GM19395 (cell line): ENCODE data around the gene LMOD3.
A peak's percentile ranks its signal among the peaks of the same experiment; 100 is the strongest.

Experiments
- ATAC-seq: cut with Tn5 transposase; IDR thresholded peaks from one replicate; pipeline ENCODE4 v1.9.1; 2021; ENCODE audit warnings: mild to moderate bottlenecking, moderate library complexity; ENCODE audit not compliant: unreplicated experiment

LMOD3 gene

GRCh38 chr3:69126216-69126615 is 3.8 kb upstream of the LMOD3 start:
- no peak for ATAC-seq

DNA sequence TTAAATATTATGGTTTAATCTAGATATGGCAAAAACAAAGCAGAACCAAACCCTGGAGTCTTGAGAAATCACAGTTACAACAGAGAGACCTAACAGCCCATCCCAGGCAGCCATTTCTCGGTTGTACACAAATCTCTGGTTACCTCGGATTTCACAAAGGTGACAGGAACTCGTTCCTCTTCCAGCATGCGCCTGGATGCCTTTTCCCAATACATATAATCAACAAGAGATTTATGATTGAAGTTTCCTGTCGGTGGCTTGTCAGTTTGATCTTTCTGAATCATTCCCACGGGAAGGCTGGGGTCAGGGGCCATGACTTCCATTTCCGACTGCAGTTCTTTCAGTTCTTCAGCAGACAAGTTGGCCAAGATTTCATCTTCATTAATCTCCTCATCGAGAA is 445 bp downstream of the LMOD3 start:
- ATAC-seq = no peak

DNA sequence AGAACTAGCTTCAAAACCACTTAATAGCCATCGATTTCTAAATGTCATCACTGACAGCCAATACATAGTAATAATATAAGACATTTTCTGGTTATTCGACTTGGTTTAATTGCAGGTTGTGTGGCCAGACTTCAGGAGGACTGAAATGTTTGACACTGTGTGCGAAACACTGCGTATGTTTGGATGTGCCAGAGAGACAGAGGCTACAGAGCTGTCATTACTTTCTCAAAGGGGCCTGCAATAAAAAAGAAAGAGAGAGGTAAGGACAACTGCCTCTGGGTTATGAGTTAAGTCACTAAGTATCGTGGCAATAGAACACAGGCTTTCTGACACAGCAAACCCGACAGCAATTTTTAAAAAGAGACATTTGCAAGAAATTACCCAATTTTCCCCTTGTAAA is 882 bp downstream of the LMOD3 start:
- no peak for ATAC-seq

DNA sequence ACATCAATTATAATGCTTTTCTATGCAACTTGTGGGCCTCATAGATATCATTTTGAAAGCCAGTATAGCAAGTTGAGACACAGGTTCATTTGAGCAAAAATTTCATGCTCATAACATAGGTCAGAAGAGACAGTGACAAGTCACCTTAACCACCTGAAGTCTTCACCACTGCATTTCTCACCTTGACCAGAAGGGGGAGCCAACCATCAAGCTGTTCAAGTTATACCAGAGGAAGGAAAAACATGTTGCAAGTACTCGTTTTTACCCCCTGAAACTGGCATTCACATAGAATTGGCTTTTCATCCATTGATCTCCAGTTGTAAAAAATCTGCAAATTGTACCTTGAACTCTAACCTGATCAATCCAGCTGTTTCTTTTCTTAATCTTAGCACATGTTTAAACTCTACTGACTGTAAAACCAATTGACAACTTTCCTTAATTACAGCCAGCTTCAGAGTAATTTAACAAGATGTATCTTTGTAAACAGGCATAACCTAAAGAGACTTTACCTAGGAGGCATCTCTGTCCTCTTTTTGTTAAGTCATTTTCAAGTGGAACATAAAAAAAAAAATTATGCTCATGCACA is 1.4 kb downstream of the LMOD3 start:
- peak; percentile 87 for ATAC-seq

DNA sequence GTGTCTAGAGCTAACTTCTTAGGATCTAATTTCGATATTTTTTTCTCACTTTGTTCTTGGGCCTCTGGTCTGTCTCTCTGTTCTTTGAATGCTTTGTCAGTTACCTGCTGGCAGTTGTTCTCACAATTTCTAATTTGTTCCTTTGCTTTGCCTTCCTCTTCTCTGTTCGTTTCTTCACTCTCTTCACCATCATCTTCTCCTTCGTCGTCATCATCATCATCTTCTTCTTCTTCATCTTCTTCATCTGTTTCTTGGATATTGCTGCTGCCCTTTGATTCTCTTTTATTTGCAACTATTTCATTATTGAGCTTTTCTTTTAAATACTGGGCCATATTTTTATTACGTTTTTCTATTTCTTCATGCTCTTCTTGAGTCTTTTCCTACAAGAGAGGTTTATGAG is 2.7 kb downstream of the LMOD3 start:
- no peak for ATAC-seq

- ATAC-seq = no peak
Observed at GRCh38 chr3:69119138-69119537, 3.3 kb downstream of the LMOD3 start.

DNA sequence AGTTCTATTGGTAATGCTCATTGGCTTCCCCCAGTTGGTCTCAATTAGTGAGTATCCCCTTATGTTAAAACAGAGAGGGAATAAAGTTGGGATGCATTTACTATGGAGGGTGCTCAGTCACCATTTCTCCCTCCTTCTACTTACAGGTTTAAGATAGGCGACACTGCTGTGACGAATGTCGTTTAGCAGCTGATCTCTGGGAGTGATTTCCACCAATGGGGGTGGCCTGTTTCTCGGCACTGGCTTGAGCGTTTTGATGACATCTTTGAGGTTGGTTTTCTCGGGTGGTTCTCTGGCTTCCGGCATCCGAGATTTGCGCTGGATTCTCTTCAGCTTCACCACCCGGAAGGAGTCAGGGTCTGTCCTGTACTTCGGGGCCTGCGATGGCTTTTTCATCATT is 3.8 kb downstream of the LMOD3 start:
- ATAC-seq = no peak

GRCh38 chr3:69116897-69117296 is 5.5 kb downstream of the LMOD3 start:
- ATAC-seq = no peak

DNA sequence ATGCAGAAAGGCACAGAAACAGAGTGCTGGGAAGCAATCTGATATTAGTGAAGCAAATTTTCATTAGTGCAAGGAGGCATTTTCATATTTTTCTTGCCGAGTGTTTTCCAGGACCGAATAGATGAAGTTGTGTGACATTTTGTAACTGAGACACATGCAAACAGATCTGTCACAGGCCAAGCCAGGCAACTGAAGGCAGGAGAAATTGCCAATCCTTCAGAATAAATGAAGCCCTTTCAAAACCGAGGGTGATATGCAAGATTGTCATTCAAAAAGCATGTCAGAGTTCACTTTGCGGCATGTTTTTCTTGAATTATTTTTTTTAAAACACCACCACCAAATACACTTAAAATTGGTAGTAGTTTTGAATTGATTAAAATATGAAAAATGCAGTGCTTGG is 6.2 kb downstream of the LMOD3 start:
- no peak for ATAC-seq

DNA sequence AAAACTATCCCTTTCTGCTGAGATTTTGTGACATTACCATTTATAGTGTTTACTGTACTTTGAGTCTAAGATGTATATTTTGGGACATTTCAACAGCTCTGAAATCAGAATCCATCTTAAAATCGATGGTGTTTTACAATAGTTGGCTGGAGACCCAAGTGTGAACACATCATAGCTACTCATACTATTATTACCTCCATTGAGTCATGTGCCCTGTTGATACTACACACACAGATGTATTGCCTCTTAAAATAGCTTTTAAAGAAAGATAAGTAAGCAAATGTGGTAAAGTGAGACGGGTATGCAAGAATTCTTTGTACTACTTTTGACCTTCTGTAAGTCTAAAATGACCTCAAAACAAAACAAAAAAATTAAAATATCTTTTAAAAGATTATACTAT is 6.7 kb downstream of the LMOD3 start:
- ATAC-seq = no peak

- ATAC-seq = no peak
Observed at GRCh38 chr3:69113536-69113935, 8.9 kb downstream of the LMOD3 start.

DNA sequence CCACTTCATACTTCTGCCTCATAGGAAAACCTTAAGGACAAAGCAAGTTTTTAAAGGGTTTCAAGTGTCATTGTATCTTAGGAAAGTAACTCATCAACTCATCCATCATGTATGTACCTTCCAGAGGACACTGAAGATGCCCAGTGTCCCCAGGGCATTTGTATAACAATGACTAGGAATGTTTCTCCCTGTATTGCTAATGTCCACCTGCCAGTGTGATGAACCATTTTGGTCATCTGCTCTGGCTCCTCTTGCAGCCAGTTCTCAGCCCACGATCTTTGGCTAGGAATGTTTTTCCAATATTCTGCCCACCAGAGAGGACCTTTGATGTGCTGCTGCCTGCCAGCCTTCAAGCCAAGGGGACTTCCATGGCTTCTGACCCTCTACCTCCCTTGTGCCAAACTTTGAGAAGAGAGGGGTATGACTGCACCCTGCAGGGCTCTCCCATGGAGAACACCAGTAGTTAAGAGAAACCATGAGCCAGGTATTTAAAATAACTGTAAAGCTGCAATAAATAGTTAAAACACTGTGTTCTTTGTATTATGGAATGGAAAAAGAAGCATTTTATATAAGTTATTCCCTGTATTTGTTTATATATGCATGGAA is 11.4 kb downstream of the LMOD3 start:
- ATAC-seq = no peak

- ATAC-seq = no peak
Observed at GRCh38 chr3:69108811-69109210, 13.6 kb downstream of the LMOD3 start.

- ATAC-seq = no peak
Observed at GRCh38 chr3:69107841-69108240, 14.6 kb downstream of the LMOD3 start.

DNA sequence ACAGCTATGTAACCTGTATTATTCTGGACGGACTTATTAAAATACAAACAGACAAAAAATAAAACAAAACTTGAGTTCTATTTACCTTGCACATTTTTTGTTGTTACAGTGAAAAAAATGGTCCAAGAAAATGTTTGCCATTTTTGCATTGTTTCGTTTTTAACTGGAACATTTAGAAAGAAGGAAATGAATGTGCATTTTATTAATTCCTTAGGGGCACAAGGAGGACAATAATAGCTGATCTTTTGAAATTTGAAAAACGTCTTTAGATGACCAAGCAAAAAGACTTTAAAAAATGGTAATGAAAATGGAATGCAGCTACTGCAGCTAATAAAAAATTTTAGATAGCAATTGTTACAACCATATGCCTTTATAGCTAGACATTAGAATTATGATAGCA is 17.1 kb downstream of the LMOD3 start:
- ATAC-seq = no peak

GRCh38 chr3:69104586-69104985 is 17.8 kb downstream of the LMOD3 start:
- no peak for ATAC-seq

GRCh38 chr3:69103123-69103522 is 19.3 kb downstream of the LMOD3 start:
- ATAC-seq = no peak

DNA sequence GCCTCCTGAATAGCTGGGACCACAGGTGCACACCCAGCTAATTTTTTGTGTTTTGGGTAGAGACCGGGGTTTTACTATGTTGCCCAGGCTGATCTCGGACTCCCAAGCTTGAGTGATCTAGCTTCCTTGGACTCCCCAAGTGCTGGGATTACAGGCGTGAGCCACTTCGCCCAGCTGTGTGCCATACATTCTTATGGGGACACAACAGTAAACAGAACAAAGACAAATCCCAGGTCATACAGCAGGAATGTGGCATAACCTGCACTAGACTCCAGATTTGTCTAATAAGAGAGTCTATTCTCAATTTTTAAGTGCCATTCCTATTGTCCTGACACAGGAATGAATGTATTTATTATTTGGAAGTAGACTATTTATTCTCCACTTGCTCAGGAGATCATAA is 20.0 kb downstream of the LMOD3 start:
- ATAC-seq = no peak

GRCh38 chr3:69099576-69099975 is 22.8 kb downstream of the LMOD3 start:
- ATAC-seq = no peak

- ATAC-seq = no peak
Observed at GRCh38 chr3:69097407-69098086, 24.8 kb downstream of the LMOD3 start.

DNA sequence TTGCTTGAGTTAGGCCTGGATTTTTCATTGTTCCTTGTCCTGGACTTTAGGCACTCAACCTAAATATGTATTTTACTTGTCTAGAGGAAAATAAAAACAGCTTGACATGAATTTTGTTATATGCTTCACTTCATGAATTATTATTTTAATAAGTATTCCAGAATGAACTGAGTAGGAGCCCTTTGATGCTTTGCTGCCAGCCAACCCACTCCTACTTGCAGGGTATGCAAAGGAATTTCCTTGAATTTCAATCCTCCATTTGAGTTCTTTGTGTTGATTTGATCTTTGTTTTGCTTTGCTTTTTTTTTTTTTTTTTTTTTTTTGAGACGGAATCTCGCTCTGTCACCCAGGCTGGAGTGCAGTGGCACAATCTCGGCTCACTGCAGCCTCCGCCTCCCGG is 26.1 kb downstream of the LMOD3 start:
- no peak for ATAC-seq

DNA sequence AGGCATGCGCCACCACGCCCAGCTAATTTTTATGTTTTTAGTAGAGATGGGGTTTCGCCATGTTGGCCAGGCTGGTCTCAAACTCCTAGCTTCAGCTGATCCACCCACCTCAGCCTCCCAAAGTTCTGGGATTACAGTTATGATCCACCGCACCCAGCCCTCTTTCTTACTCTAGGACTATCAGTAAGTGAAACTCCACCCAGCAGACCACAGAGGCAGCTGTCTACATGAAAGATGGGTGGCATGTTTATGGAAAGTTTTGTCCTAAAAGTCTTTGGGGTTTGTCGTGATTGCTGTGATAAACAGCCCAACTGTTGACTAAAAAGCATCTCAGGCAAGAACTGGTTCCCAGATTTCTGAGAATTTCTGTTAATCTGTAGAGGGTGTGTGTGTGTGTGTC is 26.8 kb downstream of the LMOD3 start:
- ATAC-seq = no peak
